22Rv1 (cell line): Measurements from ENCODE around the gene THBS3.

ENCODE experiments used
- H3K27ac ChIP-seq: fragments of 450-650 bp; 2 replicates; pipeline ENCODE4 v1.5.1; 2017
- CTCF ChIP-seq: fragments of 450-650 bp; IDR thresholded peaks from 2 replicates; pipeline ENCODE4 v1.5.1; 2017; ENCODE audit warnings: mild to moderate bottlenecking
- ZFX ChIP-seq: fragments of 450-650 bp; IDR thresholded peaks from 2 replicates; pipeline ENCODE4 v1.6.1; 2017; ENCODE audit warnings: antibody characterized with exemption, borderline replicate concordance

Gene THBS3

GRCh38 chr1:155205969-155206593 is 1.6 kb downstream of the THBS3 start:
- H3K27ac ChIP-seq: no peak overlapping the region

GRCh38 chr1:155205035-155205434 is 2.7 kb downstream of the THBS3 start:
- TF ChIP-seq ZFX (no peak), CTCF (no peak)
- H3K27ac ChIP-seq: 0 out of 2 replicates have a peak overlapping the region, but pooled peaks have one; percentile 5

More at GRCh38 chr1:155205969-155206593, 1.6 kb downstream of the THBS3 start:
- no peak for TF ChIP-seq CTCF
- no peak for TF ChIP-seq ZFX

- H3K27ac ChIP-seq: no peak overlapping the region
- no peak for TF ChIP-seq CTCF
- TF ChIP-seq ZFX: no peak
Observed at GRCh38 chr1:155202731-155203515, 4.8 kb downstream of the THBS3 start.

- TF ChIP-seq ZFX (no peak), CTCF (no peak)
- H3K27ac ChIP-seq: no peak overlapping the region
Observed at GRCh38 chr1:155202198-155202597, 5.5 kb downstream of the THBS3 start.

- no peak for TF ChIP-seq ZFX
- TF ChIP-seq CTCF: no peak
- H3K27ac ChIP-seq: no peak overlapping the region
Observed at GRCh38 chr1:155200920-155201319, 6.8 kb downstream of the THBS3 start.

- H3K27ac ChIP-seq: no peak overlapping the region
- TF ChIP-seq ZFX (no peak), CTCF (no peak)
Observed at GRCh38 chr1:155199792-155200191, 7.9 kb downstream of the THBS3 start.

GRCh38 chr1:155198547-155198906 is 9.2 kb downstream of the THBS3 start:
- TF ChIP-seq ZFX (no peak), CTCF (no peak)
- no peak overlapping the region for H3K27ac ChIP-seq
